ENCODE results near the gene DEPDC5. TPM values are rescaled to one million over a fixed set of nuclear protein-coding genes. Genes with fewer than 3 reads are reported as not detected.

The DEPDC5 gene
- total RNA-seq, 1 donor, result 15.2 TPM

- H4K20me1 ChIP-seq (ENCODE audit: insufficient read depth, low read length), result peaks cover 18% of the 10 kb centered on the region
- no peak overlapping the region for H3K4me3 ChIP-seq (ENCODE audit: insufficient read depth, low read length)
- DNase-seq (ENCODE audit: insufficient read length, low spot score, missing footprints), result peak; percentile 85
- H2AFZ ChIP-seq (ENCODE audit: low read length), result no peak overlapping the region
- H3K27me3 ChIP-seq (ENCODE audit: insufficient read depth, low read length), result no peaks in the 10 kb centered on the region
- H3K36me3 ChIP-seq (ENCODE audit: insufficient read depth, low read length), result peaks cover 16% of the 10 kb centered on the region
- H3K4me1 ChIP-seq (ENCODE audit: insufficient read depth, low read length), result no peaks in the 10 kb centered on the region
- peaks cover 91% of the 10 kb centered on the region for H3K79me2 ChIP-seq (ENCODE audit: insufficient read depth, low read length)
- no peak overlapping the region for H3K27ac ChIP-seq (ENCODE audit: low read depth, low read length)
- TF ChIP-seq, protein P1, sequence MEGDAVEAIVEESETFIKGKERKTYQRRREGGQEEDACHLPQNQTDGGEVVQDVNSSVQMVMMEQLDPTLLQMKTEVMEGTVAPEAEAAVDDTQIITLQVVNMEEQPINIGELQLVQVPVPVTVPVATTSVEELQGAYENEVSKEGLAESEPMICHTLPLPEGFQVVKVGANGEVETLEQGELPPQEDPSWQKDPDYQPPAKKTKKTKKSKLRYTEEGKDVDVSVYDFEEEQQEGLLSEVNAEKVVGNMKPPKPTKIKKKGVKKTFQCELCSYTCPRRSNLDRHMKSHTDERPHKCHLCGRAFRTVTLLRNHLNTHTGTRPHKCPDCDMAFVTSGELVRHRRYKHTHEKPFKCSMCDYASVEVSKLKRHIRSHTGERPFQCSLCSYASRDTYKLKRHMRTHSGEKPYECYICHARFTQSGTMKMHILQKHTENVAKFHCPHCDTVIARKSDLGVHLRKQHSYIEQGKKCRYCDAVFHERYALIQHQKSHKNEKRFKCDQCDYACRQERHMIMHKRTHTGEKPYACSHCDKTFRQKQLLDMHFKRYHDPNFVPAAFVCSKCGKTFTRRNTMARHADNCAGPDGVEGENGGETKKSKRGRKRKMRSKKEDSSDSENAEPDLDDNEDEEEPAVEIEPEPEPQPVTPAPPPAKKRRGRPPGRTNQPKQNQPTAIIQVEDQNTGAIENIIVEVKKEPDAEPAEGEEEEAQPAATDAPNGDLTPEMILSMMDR (IDR thresholded peaks at IDR 0.05; ENCODE audit: extremely low read depth, low read depth, low read length), result no peak
- no peak overlapping the region for H3K4me2 ChIP-seq (ENCODE audit: insufficient read depth, low read length)
- no peaks in the 10 kb centered on the region for H3K9me3 ChIP-seq (ENCODE audit: low read depth, low read length)
Measured at GRCh38 chr22:31742115-31742514, 11.7 kb upstream of the DEPDC5 start.

GRCh38 chr22:31742682-31743081 lies 11.1 kb upstream of the DEPDC5 start:
- no peak overlapping the region for H3K4me2 ChIP-seq (ENCODE audit: insufficient read depth, low read length)
- no peaks in the 10 kb centered on the region for H3K9me3 ChIP-seq (ENCODE audit: low read depth, low read length)
- H3K36me3 ChIP-seq (ENCODE audit: insufficient read depth, low read length), result peaks cover 12% of the 10 kb centered on the region
- peaks cover 18% of the 10 kb centered on the region for H4K20me1 ChIP-seq (ENCODE audit: insufficient read depth, low read length)
- no peaks in the 10 kb centered on the region for H3K4me1 ChIP-seq (ENCODE audit: insufficient read depth, low read length)
- DNase-seq (ENCODE audit: insufficient read length, low spot score, missing footprints), result no peak
- no peak overlapping the region for H3K27ac ChIP-seq (ENCODE audit: low read depth, low read length)
- peaks cover 91% of the 10 kb centered on the region for H3K79me2 ChIP-seq (ENCODE audit: insufficient read depth, low read length)
- no peaks in the 10 kb centered on the region for H3K27me3 ChIP-seq (ENCODE audit: insufficient read depth, low read length)
- H3K4me3 ChIP-seq (ENCODE audit: insufficient read depth, low read length), result no peak overlapping the region
- TF ChIP-seq, protein P1 (IDR thresholded peaks at IDR 0.05; ENCODE audit: extremely low read depth, low read depth, low read length), result no peak
- no peak overlapping the region for H2AFZ ChIP-seq (ENCODE audit: low read length)

DNA sequence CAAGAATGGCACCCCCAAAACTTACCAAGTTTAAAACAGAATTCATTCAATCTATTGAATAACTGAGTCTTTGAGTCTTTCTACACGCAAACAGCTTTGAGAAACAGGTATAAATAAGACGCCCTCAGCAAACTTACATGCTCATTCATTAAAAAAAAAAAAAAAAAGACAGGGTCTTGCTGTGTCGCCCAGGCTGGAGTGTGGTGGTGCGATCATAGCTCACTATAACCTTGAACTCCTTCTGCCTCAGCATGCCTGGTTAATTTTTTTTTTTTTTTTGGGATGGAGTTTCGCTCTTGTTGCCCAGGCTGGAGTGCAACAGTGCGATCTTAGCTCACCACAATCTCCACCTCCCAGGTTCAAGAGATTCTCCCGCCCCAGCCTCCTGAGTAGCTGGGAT lies 9.9 kb upstream of the DEPDC5 start:
- DNase-seq (ENCODE audit: insufficient read length, low spot score, missing footprints), result no peak
- Histone ChIP-seq H3K79me2 (ENCODE audit: insufficient read depth, low read length) (peaks cover 91% of the 10 kb centered on the region), H4K20me1 (ENCODE audit: insufficient read depth, low read length) (peaks cover 10% of the 10 kb centered on the region), H3K4me2 (ENCODE audit: insufficient read depth, low read length) (no peak overlapping the region), H3K36me3 (ENCODE audit: insufficient read depth, low read length) (peaks cover 2% of the 10 kb centered on the region), H2AFZ (ENCODE audit: low read length) (no peak overlapping the region), H3K4me1 (ENCODE audit: insufficient read depth, low read length) (peaks cover 11% of the 10 kb centered on the region), H3K9me3 (ENCODE audit: low read depth, low read length) (no peaks in the 10 kb centered on the region), H3K27me3 (ENCODE audit: insufficient read depth, low read length) (no peaks in the 10 kb centered on the region), H3K27ac (ENCODE audit: low read depth, low read length) (no peak overlapping the region), H3K4me3 (ENCODE audit: insufficient read depth, low read length) (no peak overlapping the region)
- TF ChIP-seq, protein P1 (IDR thresholded peaks at IDR 0.05; ENCODE audit: extremely low read depth, low read depth, low read length), result no peak

DNA sequence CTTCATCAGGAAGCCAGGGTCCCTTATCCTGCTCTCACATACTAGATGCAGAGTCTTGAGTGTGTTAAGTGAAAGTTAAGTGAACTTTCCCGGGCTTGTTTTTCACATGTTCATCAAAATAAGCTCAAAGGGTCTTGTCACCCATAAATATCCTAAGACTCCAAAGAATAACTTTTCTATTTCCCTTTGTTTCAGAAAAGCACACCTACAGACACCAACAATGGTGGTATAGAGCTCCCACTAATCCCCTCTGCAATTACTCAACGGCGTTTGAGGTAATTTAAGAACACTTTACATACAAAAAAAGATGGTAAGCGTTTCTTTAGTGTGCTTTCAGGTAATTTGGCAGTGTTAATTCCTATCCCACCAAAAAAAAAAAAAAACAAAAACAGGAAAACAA lies 6.4 kb upstream of the DEPDC5 start:
- no peak overlapping the region for H3K4me2 ChIP-seq (ENCODE audit: insufficient read depth, low read length)
- no peak overlapping the region for H2AFZ ChIP-seq (ENCODE audit: low read length)
- TF ChIP-seq, protein P1 (IDR thresholded peaks at IDR 0.05; ENCODE audit: extremely low read depth, low read depth, low read length), result no peak
- no peak overlapping the region for H3K4me3 ChIP-seq (ENCODE audit: insufficient read depth, low read length)
- no peaks in the 10 kb centered on the region for H3K9me3 ChIP-seq (ENCODE audit: low read depth, low read length)
- peaks cover 70% of the 10 kb centered on the region for H3K79me2 ChIP-seq (ENCODE audit: insufficient read depth, low read length)
- H3K36me3 ChIP-seq (ENCODE audit: insufficient read depth, low read length), result peaks cover 2% of the 10 kb centered on the region
- H4K20me1 ChIP-seq (ENCODE audit: insufficient read depth, low read length), result peaks cover 5% of the 10 kb centered on the region
- no peaks in the 10 kb centered on the region for H3K27me3 ChIP-seq (ENCODE audit: insufficient read depth, low read length)
- DNase-seq (ENCODE audit: insufficient read length, low spot score, missing footprints), result no peak
- H3K4me1 ChIP-seq (ENCODE audit: insufficient read depth, low read length), result peaks cover 22% of the 10 kb centered on the region
- H3K27ac ChIP-seq (ENCODE audit: low read depth, low read length), result no peak overlapping the region

Measured in osteoblast (primary cell).